OCI-LY1 (cell line): ENCODE results near the gene DGKG.

Experiments used
- CTCF ChIP-seq: fragments of 200-600 bp; sonication (generic), shearing (Covaris generic); IDR thresholded peaks from 2 replicates; pipeline ENCODE4 v1.5.1; 2017; ENCODE audit warnings: mild to moderate bottlenecking, antibody characterized with exemption, low read length, moderate library complexity, mixed read lengths
- EZH2 ChIP-seq: fragments of 200-600 bp; sonication (generic), shearing (Covaris generic); IDR thresholded peaks from 2 replicates; pipeline ENCODE4 v1.8.0; 2017; ENCODE audit warnings: borderline replicate concordance, mixed run types, mild to moderate bottlenecking, antibody characterized with exemption, low read length, moderate library complexity, mixed read lengths

DNA sequence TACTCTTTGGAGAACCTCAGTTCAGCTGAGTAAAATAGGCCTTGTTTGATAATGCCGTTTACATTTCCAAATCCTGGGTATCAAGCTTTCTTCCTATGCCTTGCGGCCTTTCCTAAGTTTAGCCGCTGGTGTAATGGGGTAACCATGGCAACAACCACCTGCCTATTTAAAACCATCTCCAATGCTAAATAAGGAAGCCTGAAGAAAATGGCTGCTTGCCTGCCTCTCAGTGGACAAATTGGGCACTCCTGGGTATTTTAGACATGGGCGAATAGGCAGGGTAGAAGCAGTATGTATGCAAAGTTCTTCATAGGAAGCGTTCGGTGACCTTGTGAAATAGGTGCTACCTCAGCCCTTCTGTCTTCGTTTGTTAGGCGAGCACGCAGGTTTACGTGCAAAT is 122.7 kb downstream of the DGKG start:
- TF ChIP-seq CTCF (no peak), EZH2 (no peak)
